Pancreas (tissue), 10 donors: ENCODE data around the gene SLC25A13. TPM values are rescaled to one million over a fixed set of nuclear protein-coding genes. Genes with fewer than 3 reads are reported as not detected.
"Not testable (repeated sequence)": the region's sequence is repeated elsewhere in the genome, so short reads cannot be mapped to it uniquely, and the experiment has no call there.

Source experiments
- ATAC-seq, 4 donors: fragments of 200-7000 bp; cut with Tn5 transposase; one replicate each; pipeline versions ENCODE4 v1.8.0 to v1.9.1; 2020; ENCODE audit warnings: mild to moderate bottlenecking in 4 of 4, moderate library complexity in 4 of 4
- DNase-seq, 6 donors: peaks; one replicate each; pipeline ENCODE4 v3.0.0-alpha.2; 2020
- FAIRE-seq: peaks from 2 replicates; lab custom pipeline; 2012; peaks lifted over from hg19 to GRCh38; lab: Jason Lieb, UNC
- H3K27ac ChIP-seq, 4 donors: fragments of 200-600 bp; sonication (generic); 1 replicate in 3 of 4; 2 replicates in 1 of 4; pipeline versions ENCODE4 v1.5.0 to v1.8.0; 2020
- H3K27me3 ChIP-seq, 4 donors: fragments of 200-600 bp; one replicate each; pipeline ENCODE4 v1.8.0; 2021
- H3K36me3 ChIP-seq, 3 donors: fragments of 200-600 bp; sonication (generic) in 1 of 3; one replicate each; pipeline versions ENCODE4 v1.5.0 to v1.8.0; 2020 to 2021
- H3K4me1 ChIP-seq, 3 donors: fragments of 200-600 bp; one replicate each; pipeline ENCODE4 v1.8.0; 2021
- H3K4me3 ChIP-seq, 4 donors: fragments of 200-600 bp; sonication (generic) in 2 of 4; one replicate each; pipeline versions ENCODE4 v1.5.0 to v1.8.0; 2020 to 2021
- H3K9me3 ChIP-seq, 4 donors: fragments of 200-600 bp; one replicate each; pipeline ENCODE4 v1.8.0; 2021
- CTCF ChIP-seq, 4 donors: fragments of 200-600 bp; sonication (generic) in 3 of 4; IDR thresholded peaks; one replicate each; pipeline versions ENCODE4 v1.5.0 to v1.8.0; 2021; ENCODE audit warnings: antibody characterized with exemption in 4 of 4
- WGBS, 2 donors: extraction: QIAGEN DNeasy Blood & Tissue Kit; methylation state at CpG; one replicate each; pipeline ENCODE4 v1.1.7; 2013; 5-methylcytosine and 5-hydroxymethylcytosine counted together
- intact Hi-C, 3 donors: fragments of 100-400 bp; cut with DNase I; formaldehyde crosslinking; loops; one replicate each; pipeline versions ENCODE4 v1.11.1 to v1.14.2; 2022
- polyA plus RNA-seq, 2 donors: library from polyadenylated mRNA; stranded (reverse); fragments of 200-250 nt; gene quantifications; one replicate each; pipeline ENCODE4 v1.2.3, GENCODE V29; 2013
- total RNA-seq, 6 donors: library from RNA; stranded (reverse); fragmentation: NEBNext Ultra II Directional in 4 of 6; extraction: Animal tissue kit (Norgen Biotek cat#: 25700) in 4 of 6; gene quantifications; one replicate each; pipeline versions ENCODE4 v1.2.1 to v1.2.4, GENCODE V29; 2021 to 2023
- donor health status: healthy with polysubstance abuse.
- donor health status: DM: no; HTN: no; CAD: no; lungs with moderate emphysema.
- donor health status: DM: no; HTN: no; CAD: no.
- donor health status: control.
- donor health status: control.
- donor health status: Bipolar disorder and iron deficiency.
- donor health status: DM: yes; HTN: yes; CAD: no.
- donor health status: DM: no; HTN: no; CAD: no.
- donor health status: DM: no; HTN: no; CAD: no.
- donor health status: DM: yes; HTN: yes; CAD: no.

The SLC25A13 gene
- total and polyA plus RNA-seq, 8 donors = 4.2 to 15.0 (median 11.0) TPM

DNA sequence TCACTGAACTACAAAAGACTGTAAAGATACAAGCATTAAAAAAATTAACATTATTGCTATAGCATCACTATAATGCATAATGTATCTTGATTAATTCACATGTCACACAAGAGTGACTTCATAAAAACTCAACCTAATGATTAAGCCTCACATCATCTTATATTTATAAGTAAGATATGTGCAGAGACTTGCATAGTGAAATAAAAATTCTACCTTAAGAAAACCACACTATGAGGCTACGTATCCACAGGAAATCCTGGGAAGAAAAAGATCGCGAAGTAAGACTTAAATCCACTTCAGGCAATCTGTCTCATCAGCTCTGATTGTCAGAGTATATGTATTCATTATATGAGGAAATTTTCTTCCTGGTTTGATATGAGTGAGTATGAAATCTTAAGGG, 160.0 kb downstream of the SLC25A13 start:
- Histone ChIP-seq H3K4me3 (no peak overlapping the region), H3K9me3 (no peaks in the 10 kb centered on the region), H3K4me1 (no peaks in the 10 kb centered on the region), H3K27ac (no peak overlapping the region), H3K27me3 (no peaks in the 10 kb centered on the region), H3K36me3 (no peaks in the 10 kb centered on the region)
- intact Hi-C loops = no loop called here
- FAIRE-seq (no peak), DNase-seq (no peak), ATAC-seq (no peak)
- no peak for TF ChIP-seq CTCF (IDR thresholded peaks at IDR 0.05)
- 94 to 95% methylated on average over 3 of the region's 3 CpGs for WGBS, 2 donors

DNA sequence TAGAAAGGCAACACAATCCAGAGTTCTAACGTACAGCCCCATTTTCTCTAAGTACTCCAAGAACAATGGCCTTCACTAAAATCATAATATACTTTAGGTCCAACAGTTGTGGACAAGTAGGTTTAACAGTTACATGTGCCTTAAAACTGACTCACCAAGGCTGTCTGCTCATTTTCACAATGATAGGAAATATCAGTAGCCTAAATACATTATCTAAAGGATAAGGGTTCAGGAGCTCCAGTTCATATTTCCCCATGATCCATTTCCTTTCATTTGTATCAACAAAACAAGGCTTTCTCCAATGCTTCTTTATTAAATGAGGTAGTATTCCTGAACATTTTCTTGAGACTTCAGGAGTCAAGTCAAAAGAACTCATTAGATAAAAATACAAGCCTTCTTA, 164.0 kb downstream of the SLC25A13 start:
- Histone ChIP-seq H3K9me3 (no peaks in the 10 kb centered on the region), H3K27ac (no peak overlapping the region), H3K4me3 (no peak overlapping the region), H3K36me3 (no peaks in the 10 kb centered on the region), H3K4me1 (no peaks in the 10 kb centered on the region), H3K27me3 (no peaks in the 10 kb centered on the region)
- FAIRE-seq (no peak), DNase-seq (no peak), ATAC-seq (no peak)
- TF ChIP-seq CTCF (IDR thresholded peaks at IDR 0.05) = no peak
- WGBS, 2 donors = 99 to 100% methylated on average over 1 of the region's 1 CpG
- intact Hi-C loops = no loop called here

DNA sequence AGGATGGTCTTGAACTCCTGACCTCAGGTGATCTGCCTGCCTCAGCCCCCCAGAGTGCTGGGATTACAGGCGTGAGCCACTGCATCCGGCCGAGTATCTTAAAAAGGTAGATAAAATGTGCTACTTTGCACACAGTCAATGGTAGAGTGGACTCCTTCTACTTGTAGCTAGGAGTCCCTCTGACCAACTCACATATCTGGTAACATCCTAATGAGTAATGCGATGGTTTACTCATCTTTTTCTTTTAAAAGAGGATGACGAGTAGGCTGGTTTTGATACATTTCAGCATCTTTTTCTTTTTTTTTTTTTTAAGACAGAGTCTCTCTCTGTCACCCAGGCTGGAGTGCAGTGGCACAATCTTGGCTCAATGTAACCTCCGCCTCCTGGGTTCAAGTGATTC, 167.4 kb downstream of the SLC25A13 start:
- H3K4me1 ChIP-seq, DNase-seq, intact Hi-C loops, ATAC-seq, H3K9me3 ChIP-seq, FAIRE-seq, H3K4me3 ChIP-seq, H3K27ac ChIP-seq, H3K27me3 ChIP-seq, H3K36me3 ChIP-seq: not testable (repeated sequence)
- 95 to 97% methylated on average over 6 of the region's 6 CpGs for WGBS, 2 donors

DNA sequence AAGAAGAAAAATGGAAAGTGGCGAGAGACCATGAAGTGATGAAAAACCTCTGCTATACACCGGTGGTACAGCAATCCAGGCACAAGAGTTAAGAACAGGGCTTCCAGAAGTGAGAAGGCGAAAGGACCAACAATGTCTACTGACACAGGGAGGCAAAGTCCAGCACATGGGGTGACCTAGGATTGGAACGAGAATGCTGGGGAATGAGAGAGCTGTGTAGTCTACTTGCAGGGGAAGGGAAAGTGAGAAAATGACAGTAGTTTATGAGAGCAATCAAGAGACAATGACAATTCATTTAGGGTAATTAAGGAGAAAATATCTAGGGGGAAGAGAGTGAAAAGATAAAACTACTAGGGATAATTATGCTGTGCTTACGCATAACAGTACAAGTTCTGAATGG, 169.2 kb downstream of the SLC25A13 start:
- WGBS, 2 donors = 96 to 97% methylated on average over 5 of the region's 5 CpGs
- Histone ChIP-seq H3K27ac (no peak overlapping the region), H3K36me3 (no peaks in the 10 kb centered on the region), H3K27me3 (no peaks in the 10 kb centered on the region), H3K4me3 (no peak overlapping the region), H3K4me1 (no peaks in the 10 kb centered on the region), H3K9me3 (no peaks in the 10 kb centered on the region)
- ATAC-seq = no peak
- no peak for FAIRE-seq
- intact Hi-C loops = no loop called here
- DNase-seq = no peak
- TF ChIP-seq CTCF (IDR thresholded peaks at IDR 0.05) = no peak

GRCh38 chr7:96151889-96152288, 170.0 kb downstream of the SLC25A13 start:
- FAIRE-seq (no peak), DNase-seq (no peak), ATAC-seq (no peak)
- H3K36me3 ChIP-seq = no peaks in the 10 kb centered on the region
- TF ChIP-seq CTCF (IDR thresholded peaks at IDR 0.05) = no peak
- intact Hi-C loops = no loop called here
- H3K4me1 ChIP-seq = no peaks in the 10 kb centered on the region
- no peak overlapping the region for H3K27ac ChIP-seq
- H3K4me3 ChIP-seq = no peak overlapping the region
- no peaks in the 10 kb centered on the region for H3K9me3 ChIP-seq
- H3K27me3 ChIP-seq = no peaks in the 10 kb centered on the region
- WGBS, 2 donors = 95 to 96% methylated on average over 3 of the region's 3 CpGs

DNA sequence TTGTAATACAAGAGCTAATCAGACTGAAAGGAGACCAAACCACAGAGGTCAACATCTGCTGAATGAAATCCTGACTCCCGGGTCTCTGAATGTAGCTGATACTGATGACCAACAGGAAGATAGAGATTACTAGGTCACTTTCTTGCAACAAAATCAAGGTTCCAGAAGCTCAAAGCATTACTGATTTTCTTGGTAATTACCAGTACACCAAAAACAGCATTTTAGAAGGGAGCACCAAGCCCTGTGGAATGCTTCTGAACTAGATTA, 177.7 kb downstream of the SLC25A13 start:
- Histone ChIP-seq H3K9me3 (no peaks in the 10 kb centered on the region), H3K4me1 (no peaks in the 10 kb centered on the region), H3K27me3 (no peaks in the 10 kb centered on the region), H3K4me3 (no peak overlapping the region), H3K27ac (no peak overlapping the region), H3K36me3 (peaks cover 0 to 4% (median 0%) of the 10 kb centered on the region in 3 donors)
- FAIRE-seq (no peak), DNase-seq (no peak), ATAC-seq (no peak)
- 70 to 82% methylated on average over 1 of the region's 1 CpG for WGBS, 2 donors
- no peak for TF ChIP-seq CTCF (IDR thresholded peaks at IDR 0.05)
- intact Hi-C loops = no loop called here
